ACC112 (cell line): Measurements from ENCODE around the gene MMS19.
"Not testable (repeated sequence)": the region's sequence is repeated elsewhere in the genome, so short reads cannot be mapped to it uniquely, and the experiment has no call there.

Experiments used
- H2AFZ ChIP-seq: fragments of 200-600 bp; sonication (generic); one replicate; pipeline ENCODE4 v1.6.0; 2017; ENCODE audit warnings: antibody characterized with exemption, low read length; ENCODE audit not compliant: unreplicated experiment
- H3K27ac ChIP-seq: fragments of 200-600 bp; sonication (generic); 2 replicates; pipeline ENCODE4 v1.5.1; 2014; ENCODE audit warnings: low read depth, mild to moderate bottlenecking, antibody characterized with exemption, low read length, moderate library complexity
- H3K27me3 ChIP-seq: fragments of 200-600 bp; sonication (generic); 2 replicates; pipeline ENCODE4 v1.6.1; 2014; ENCODE audit warnings: mild to moderate bottlenecking, antibody characterized with exemption, low read length, moderate library complexity, mixed read lengths; ENCODE audit not compliant: insufficient read depth
- H3K36me3 ChIP-seq: fragments of 200-600 bp; sonication (generic); 2 replicates; pipeline ENCODE4 v1.6.1; 2016; ENCODE audit warnings: mild to moderate bottlenecking, antibody characterized with exemption, low read length, moderate library complexity, mixed read lengths; ENCODE audit not compliant: insufficient read depth
- H3K4me1 ChIP-seq: fragments of 200-600 bp; sonication (generic); one replicate; pipeline ENCODE4 v1.6.1; 2016; ENCODE audit warnings: low read length, mixed read lengths; ENCODE audit not compliant: insufficient read depth, unreplicated experiment, control insufficient read depth
- H3K4me3 ChIP-seq: fragments of 200-600 bp; sonication (generic); 2 replicates; pipeline ENCODE4 v1.5.1; 2014; ENCODE audit warnings: mild to moderate bottlenecking, low read depth, low read length
- H3K79me2 ChIP-seq: fragments of 200-600 bp; sonication (generic); one replicate; pipeline ENCODE4 v1.6.0; 2016; ENCODE audit warnings: low read length; ENCODE audit not compliant: control insufficient read depth, unreplicated experiment, insufficient read depth

MMS19 gene

DNA sequence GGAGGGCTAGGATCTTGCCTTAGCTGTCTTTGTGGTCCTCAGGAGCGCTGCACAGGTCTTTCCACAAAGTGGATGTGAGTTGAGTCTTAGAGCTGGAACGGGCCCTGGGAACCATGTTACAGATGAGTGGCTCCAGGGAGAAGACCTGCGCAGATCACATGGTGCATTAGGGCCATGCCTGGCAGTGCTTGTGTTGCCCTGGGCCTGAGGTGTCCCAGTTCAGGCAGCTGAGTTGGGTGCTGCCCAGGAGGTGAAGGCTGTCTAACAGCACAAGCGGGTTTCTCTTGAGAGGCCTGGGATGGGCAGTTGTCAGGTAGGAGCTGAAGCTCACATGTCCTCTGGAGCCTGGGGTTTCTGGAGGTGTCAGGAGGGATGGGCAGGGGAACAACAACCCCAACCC lies 40.6 kb upstream of the MMS19 start:
- Histone ChIP-seq H3K79me2 (peaks cover 20% of the 10 kb centered on the region), H3K4me1 (peaks cover 57% of the 10 kb centered on the region), H3K27ac (peak overlapping the region; percentile 75), H3K4me3 (no peak overlapping the region), H3K36me3 (no peaks in the 10 kb centered on the region), H3K27me3 (no peaks in the 10 kb centered on the region), H2AFZ (no peak overlapping the region)

DNA sequence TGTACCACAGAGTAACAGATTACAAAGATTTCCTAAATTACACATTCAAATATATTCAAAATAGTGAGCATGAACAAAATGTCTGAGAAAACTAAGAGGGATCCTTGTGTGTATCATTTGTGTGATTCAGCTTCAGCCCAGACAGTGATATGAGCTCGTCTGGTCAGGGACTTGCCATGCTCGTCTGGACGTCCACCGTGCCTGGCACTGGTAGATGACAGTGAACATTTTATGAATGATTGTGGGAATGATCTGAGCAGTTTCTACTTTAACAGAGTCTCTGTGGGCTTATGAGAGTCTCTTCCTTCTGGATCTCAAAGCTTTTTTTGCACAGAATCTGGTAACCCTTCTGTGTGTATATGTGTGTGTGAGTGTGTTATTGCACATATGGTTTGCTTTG lies 40.2 kb upstream of the MMS19 start:
- Histone ChIP-seq H2AFZ (no peak overlapping the region), H3K4me1 (peaks cover 57% of the 10 kb centered on the region), H3K36me3 (no peaks in the 10 kb centered on the region), H3K79me2 (peaks cover 20% of the 10 kb centered on the region), H3K27ac (peak overlapping the region; percentile 75; the same call in 1 of the 2 replicates), H3K27me3 (no peaks in the 10 kb centered on the region), H3K4me3 (no peak overlapping the region)

DNA sequence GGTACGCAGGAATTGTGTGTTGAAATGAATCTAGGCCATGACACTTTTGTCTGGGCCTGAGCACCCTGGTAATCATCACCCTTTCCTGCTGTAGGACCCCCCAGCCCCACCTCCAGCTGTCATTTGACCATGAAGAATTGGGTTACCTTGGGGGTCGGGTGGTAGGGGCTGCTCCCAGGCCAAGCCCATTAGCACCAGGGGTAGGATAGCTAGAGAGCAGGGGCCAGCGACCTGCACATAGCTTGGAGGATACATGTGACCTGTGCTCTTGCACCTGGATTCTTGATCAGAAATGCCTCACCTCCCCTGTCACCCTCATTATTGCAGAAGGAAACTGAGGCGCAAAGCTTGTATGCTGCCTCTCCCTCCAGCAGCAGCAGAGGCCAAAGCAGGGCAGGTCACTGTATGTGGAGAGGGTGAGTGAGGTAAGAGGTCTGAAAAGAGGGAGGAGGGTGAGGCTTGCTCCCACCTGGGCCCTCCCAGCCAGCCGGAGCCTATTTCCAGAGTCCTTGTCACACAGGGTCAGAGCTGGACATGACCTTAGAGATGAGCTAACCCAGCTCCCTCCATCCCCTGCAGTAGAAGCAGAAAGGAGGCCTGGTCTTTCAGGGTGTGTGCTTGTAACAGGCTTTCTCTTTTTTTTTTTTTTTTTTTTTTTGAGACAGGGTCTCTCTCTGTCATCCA lies 39.1 kb upstream of the MMS19 start:
- H3K27ac ChIP-seq = no peak overlapping the region

DNA sequence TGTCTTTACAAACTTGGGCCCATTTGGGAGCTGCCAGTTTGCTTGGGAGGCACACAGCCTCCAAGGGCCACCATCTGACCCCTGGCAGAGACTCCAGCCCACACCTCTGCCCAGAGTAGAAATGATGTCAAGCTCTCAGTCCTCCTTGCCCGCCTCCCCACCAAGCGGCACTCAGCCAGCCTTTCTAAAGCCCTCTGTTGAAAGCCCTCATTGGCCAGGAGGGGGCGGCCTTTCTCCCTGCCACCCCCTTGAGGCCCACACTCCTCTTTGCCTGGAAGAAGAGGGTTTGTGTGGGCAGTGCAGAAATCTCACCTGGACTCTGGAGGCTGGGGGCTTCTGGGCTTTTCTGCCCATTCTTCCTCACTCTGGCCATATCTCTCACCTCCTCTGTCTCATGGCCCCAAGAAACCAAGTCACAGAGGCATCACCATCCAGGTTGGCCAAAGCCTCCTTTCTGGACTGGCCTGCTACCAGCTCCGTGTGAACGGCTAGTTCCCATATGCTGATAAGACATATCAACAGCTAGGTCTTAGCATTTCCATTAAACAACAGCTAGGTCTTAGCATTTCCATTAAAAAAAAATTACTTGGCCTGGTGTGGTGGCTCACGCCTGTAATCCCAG lies 36.6 kb upstream of the MMS19 start:
- H3K79me2 ChIP-seq = peaks cover 20% of the 10 kb centered on the region
- H3K27ac ChIP-seq = no peak overlapping the region
- H3K27me3 ChIP-seq = no peaks in the 10 kb centered on the region
- H3K4me3 ChIP-seq = no peak overlapping the region
- H2AFZ ChIP-seq = no peak overlapping the region
- H3K36me3 ChIP-seq = no peaks in the 10 kb centered on the region
- peaks cover 44% of the 10 kb centered on the region for H3K4me1 ChIP-seq

More for the DNA sequence above, 39.1 kb upstream of the MMS19 start:
- H3K36me3 ChIP-seq = no peaks in the 10 kb centered on the region
- H3K4me3 ChIP-seq = no peak overlapping the region
- no peak overlapping the region for H2AFZ ChIP-seq
- peaks cover 20% of the 10 kb centered on the region for H3K79me2 ChIP-seq
- peaks cover 54% of the 10 kb centered on the region for H3K4me1 ChIP-seq
- H3K27me3 ChIP-seq = no peaks in the 10 kb centered on the region

DNA sequence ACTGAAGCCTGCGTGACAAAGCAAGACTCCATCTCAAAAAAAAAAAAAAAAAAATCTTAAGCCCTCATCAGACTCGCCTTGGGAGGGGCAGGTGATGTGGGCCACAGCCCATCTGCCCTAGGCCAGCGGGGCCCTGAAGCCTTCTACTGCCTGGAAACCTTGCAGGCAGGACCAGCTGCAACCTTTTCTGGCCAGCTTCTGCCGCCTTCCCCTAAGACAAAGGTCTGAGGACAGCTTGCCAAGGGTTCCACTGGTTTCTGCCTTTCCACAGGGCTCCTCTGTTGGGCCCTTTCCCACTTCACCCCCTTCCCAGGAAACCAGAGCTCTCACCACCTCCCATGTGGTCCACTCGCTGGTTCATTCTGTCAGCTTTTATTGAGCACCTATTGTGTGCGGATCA lies 35.7 kb upstream of the MMS19 start:
- H2AFZ ChIP-seq = no peak overlapping the region
- H3K79me2 ChIP-seq = peaks cover 15% of the 10 kb centered on the region
- H3K27me3 ChIP-seq = no peaks in the 10 kb centered on the region
- H3K4me1 ChIP-seq = peaks cover 34% of the 10 kb centered on the region
- H3K4me3 ChIP-seq = no peak overlapping the region
- no peak overlapping the region for H3K27ac ChIP-seq
- H3K36me3 ChIP-seq = no peaks in the 10 kb centered on the region

DNA sequence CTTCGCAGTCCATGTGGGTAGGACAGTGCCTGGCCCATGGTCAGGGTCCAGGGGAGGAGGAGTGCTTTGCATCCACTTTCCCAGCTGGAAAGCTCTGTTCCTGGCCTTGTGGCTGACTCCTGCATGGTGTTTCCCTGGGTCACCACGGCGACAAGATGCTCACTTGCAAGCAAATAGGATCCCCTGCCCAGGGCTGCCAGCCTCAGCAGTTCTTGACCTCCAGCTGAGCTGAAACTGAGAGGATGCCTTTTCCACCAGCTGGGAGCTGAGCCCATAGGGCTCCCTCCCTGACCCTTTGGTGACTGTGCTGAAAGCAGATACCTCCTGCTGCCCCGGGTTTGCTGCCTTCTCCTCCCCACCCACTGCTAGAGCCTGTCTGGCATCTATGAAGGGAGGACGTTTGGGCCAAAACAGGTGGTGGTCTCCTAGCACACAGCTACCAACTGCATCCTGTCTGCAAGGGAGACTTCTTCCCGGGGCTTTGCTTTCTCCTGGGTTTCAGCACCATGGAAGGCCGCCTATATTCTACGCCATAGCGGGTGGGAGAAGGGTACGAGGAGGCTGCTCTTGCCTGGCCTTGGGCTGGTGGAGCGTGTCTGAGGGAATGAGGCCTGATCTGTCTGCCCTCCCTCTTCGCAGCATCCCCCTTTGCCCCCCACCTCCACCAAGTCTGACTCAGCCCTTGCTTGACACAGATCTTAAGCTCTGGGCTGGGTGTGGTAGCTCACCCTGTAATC lies 34.9 kb upstream of the MMS19 start:
- H3K4me1 ChIP-seq = peaks cover 28% of the 10 kb centered on the region
- no peak overlapping the region for H2AFZ ChIP-seq
- H3K79me2 ChIP-seq = peaks cover 15% of the 10 kb centered on the region
- H3K4me3 ChIP-seq = no peak overlapping the region
- no peaks in the 10 kb centered on the region for H3K36me3 ChIP-seq
- H3K27ac ChIP-seq = peak overlapping the region; percentile 58
- H3K27me3 ChIP-seq = no peaks in the 10 kb centered on the region

DNA sequence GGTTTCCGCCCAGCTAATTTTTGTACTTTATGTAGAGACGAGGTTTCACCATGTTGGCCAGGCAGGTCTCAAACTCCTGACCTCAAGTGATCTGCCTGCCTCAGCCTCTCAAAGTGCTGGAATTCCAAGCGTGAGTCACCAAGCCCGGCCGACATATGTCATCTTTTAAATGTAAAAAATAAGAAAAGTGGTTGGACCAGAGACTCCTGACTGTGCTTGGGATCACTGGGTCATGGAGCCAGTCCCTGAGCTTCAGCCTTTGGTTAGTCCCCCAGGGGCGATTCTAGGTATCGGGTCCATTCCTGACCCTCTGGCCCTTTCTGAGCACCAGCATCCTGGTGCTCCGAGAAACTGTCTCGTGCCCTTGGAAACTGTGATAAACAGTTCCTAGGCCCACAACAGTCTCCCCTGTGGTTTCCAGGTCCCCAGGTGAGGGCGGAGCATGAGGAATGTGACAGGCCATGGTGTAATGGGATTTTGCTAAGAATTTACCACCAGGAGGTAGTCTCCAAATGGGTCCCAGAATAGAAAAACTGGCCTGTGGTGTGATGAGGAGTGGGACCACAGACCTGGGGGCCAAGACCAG lies 33.3 kb upstream of the MMS19 start:
- Histone ChIP-seq H3K4me1 (peaks cover 28% of the 10 kb centered on the region), H3K4me3 (no peak overlapping the region), H3K27me3 (no peaks in the 10 kb centered on the region), H2AFZ (no peak overlapping the region), H3K36me3 (no peaks in the 10 kb centered on the region), H3K27ac (peak overlapping the region; percentile 31; the same call in 1 of the 2 replicates), H3K79me2 (peaks cover 15% of the 10 kb centered on the region)

DNA sequence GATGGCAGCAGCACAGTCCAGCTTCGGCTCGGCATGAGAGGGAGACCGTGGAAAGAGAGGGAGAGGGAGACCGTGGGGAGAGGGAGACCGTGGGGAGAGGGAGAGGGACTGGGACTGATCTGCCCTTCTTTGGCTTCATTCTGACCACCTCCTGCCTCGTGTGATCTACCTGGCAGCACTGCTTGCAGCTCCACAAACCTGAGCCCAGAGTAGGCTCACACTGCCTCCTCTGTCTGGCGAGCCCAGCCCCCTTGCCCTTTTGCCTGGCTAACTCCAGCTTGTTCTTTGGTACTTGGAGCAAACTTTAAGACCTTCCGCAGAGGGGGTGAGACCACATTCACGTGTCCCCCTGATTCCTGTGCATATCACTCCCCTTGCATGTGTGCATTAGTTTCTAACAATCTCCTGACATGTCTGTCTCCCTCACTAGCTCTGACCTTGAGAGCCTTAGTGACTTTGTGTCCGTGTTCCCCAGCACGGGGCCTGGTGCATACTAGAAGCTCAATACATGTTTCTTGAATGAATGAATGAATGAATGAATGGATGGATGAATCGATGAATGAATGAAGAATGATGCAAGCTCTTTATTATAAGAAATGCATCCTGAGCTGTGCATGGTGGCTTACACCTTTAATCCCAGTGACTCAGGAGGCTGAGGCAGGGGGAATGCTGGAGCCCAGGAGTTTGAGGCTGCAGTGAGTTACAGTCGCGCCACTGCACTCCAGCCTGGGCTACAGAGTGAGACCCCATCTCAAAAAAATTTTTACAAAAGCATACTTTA lies 31.7 kb upstream of the MMS19 start:
- no peak overlapping the region for H2AFZ ChIP-seq
- peaks cover 12% of the 10 kb centered on the region for H3K79me2 ChIP-seq
- H3K4me1 ChIP-seq = peaks cover 28% of the 10 kb centered on the region
- no peak overlapping the region for H3K27ac ChIP-seq
- no peak overlapping the region for H3K4me3 ChIP-seq
- H3K36me3 ChIP-seq = no peaks in the 10 kb centered on the region
- no peaks in the 10 kb centered on the region for H3K27me3 ChIP-seq

DNA sequence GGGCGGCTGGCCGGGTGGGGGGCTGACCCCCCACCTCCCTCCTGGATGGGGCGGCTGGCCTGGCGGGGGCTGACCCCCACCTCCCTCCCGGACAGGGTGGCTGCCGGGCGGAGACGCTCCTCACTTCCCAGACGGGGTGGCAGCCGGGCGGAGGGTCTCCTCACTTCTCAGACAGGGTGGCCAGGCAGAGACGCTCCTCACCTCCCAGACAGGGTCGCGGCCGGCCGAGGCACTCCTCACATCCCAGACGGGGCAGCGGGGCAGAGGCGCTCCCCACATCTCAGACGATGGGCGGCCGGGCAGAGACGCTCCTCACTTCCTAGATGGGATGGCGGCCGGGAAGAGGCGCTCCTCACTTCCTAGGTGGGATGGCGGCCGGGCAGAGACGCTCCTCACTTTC lies 30.7 kb upstream of the MMS19 start:
- peaks cover 10% of the 10 kb centered on the region for H3K79me2 ChIP-seq
- not testable (repeated sequence) for H2AFZ ChIP-seq, H3K27ac ChIP-seq, H3K27me3 ChIP-seq, H3K4me3 ChIP-seq, H3K36me3 ChIP-seq
- peaks cover 23% of the 10 kb centered on the region for H3K4me1 ChIP-seq

DNA sequence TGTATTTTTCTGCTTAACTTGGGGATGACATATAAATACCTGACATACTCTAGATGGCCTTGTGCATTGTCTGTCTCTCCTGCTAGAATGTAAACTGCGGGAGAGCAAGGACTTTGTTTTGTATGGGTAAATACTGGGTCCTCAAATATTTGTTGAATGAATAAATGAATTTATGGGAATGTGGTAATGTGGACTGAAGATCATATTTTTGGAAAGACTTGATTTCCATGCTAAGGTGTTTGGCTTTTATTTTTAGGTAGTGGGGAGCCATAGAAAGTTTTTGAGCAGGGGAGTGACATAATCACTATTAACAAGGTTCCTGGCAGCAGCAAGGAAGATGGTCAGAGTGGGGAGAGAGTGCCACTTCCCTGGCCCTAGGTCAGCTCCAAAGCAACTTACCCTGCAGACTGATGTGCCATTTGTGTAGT lies 27.5 kb upstream of the MMS19 start:
- Histone ChIP-seq H2AFZ (no peak overlapping the region), H3K27me3 (no peaks in the 10 kb centered on the region), H3K4me1 (no peaks in the 10 kb centered on the region), H3K36me3 (no peaks in the 10 kb centered on the region), H3K4me3 (no peak overlapping the region), H3K79me2 (peaks cover 19% of the 10 kb centered on the region), H3K27ac (no peak overlapping the region)
